ENCODE measurements around the gene CTNNBL1. TPM values are rescaled to one million over a fixed set of nuclear protein-coding genes. Genes with fewer than 3 reads are reported as not detected.
"Not testable (repeated sequence)": the region's sequence is repeated elsewhere in the genome, so short reads cannot be mapped to it uniquely, and the experiment has no call there.

The CTNNBL1 gene
- total RNA-seq, 4 donors from 2014 or later = 40.4 to 54.3 (median 44.7) TPM

DNA sequence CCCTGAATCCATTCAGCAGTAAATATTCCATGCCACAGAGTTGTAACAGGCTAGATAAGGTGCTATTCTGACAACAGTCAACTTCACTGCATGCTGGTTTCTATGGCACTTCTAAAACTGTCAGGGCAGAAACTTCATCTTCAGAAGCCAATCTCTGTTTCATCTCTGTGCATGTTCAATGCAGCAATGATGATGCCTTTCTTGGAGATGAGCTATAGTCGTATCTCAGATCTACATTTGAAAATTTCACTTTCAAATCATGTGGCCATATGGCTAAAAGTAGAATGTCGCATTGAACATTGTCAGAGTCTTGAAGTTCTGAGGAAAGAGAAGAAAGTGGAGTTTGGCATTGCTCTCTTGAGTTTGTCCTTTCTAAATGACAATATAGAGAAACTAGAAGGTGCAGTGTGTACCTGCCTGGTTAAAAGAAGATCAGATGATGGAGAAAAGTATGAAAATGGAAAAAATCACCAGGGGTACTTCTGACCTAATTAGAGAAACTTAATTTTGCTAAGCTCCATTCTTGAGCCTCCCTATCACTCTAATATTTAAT, 160.1 kb downstream of the CTNNBL1 start:
- H3K4me1 ChIP-seq = peaks cover 0 to 6% (median 0%) of the 10 kb centered on the region in 4 donors
- 97% methylated on average over 2 of the region's 2 CpGs for WGBS
- H3K36me3 ChIP-seq = peaks cover 10 to 60% (median 28%) of the 10 kb centered on the region in 4 donors
- H3K27me3 ChIP-seq = no peaks in the 10 kb centered on the region
- H3K27ac ChIP-seq (replicated peaks in 1 of 4) = no peak overlapping the region
- H3K9me3 ChIP-seq = no peaks in the 10 kb centered on the region
- H3K4me3 ChIP-seq = no peak overlapping the region
- no peak for TF ChIP-seq POLR2AphosphoS5 (IDR thresholded peaks at IDR 0.05)
- intact Hi-C loops (cut with DNase I) = no loop called here
- DNase-seq (ENCODE audit: extremely low spot score) = no peak

DNA sequence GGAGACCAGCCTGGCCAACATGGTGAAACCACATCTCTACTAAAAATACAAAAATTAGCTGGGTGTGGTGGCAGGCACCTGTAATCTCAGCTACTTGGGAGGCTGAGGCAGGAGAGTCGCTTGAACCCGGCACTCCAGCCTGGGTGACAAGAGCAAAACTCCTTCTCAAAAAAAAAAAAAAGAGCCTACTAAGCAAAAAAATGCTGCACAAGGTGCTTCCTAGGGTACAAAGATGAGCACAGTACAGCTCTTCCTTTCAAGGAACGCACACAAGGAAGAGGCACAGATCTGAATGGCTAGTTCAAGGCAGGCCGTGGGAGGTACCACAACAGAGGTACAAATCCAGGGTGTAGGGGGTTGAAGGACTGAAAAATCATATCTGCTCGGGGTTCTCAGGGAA, 162.2 kb downstream of the CTNNBL1 start:
- H3K36me3 ChIP-seq = peaks cover 22 to 62% (median 33%) of the 10 kb centered on the region in 4 donors
- H3K27me3 ChIP-seq; H3K4me3 ChIP-seq; H3K27ac ChIP-seq (replicated peaks in 1 of 4); intact Hi-C loops (cut with DNase I); H3K9me3 ChIP-seq; H3K4me1 ChIP-seq; DNase-seq (ENCODE audit: extremely low spot score): not testable (repeated sequence)
- 95% methylated on average over 5 of the region's 5 CpGs for WGBS

GRCh38 chr20:37856932-37857660, 163.3 kb downstream of the CTNNBL1 start:
- peaks cover 25 to 66% (median 35%) of the 10 kb centered on the region in 4 donors for H3K36me3 ChIP-seq
- intact Hi-C loops (cut with DNase I) = no loop called here
- no peak overlapping the region for H3K4me3 ChIP-seq
- no peaks in the 10 kb centered on the region for H3K9me3 ChIP-seq
- TF ChIP-seq, protein P1, sequence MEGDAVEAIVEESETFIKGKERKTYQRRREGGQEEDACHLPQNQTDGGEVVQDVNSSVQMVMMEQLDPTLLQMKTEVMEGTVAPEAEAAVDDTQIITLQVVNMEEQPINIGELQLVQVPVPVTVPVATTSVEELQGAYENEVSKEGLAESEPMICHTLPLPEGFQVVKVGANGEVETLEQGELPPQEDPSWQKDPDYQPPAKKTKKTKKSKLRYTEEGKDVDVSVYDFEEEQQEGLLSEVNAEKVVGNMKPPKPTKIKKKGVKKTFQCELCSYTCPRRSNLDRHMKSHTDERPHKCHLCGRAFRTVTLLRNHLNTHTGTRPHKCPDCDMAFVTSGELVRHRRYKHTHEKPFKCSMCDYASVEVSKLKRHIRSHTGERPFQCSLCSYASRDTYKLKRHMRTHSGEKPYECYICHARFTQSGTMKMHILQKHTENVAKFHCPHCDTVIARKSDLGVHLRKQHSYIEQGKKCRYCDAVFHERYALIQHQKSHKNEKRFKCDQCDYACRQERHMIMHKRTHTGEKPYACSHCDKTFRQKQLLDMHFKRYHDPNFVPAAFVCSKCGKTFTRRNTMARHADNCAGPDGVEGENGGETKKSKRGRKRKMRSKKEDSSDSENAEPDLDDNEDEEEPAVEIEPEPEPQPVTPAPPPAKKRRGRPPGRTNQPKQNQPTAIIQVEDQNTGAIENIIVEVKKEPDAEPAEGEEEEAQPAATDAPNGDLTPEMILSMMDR (IDR thresholded peaks at IDR 0.05) = no peak
- TF ChIP-seq POLR2AphosphoS5 (IDR thresholded peaks at IDR 0.05) = no peak
- no peaks in the 10 kb centered on the region for H3K27me3 ChIP-seq
- H3K4me1 ChIP-seq = no peaks in the 10 kb centered on the region
- no peak overlapping the region for H3K27ac ChIP-seq (replicated peaks in 1 of 4)
- no peak for DNase-seq (ENCODE audit: extremely low spot score)
- 78% methylated on average over 10 of the region's 10 CpGs for WGBS

DNA sequence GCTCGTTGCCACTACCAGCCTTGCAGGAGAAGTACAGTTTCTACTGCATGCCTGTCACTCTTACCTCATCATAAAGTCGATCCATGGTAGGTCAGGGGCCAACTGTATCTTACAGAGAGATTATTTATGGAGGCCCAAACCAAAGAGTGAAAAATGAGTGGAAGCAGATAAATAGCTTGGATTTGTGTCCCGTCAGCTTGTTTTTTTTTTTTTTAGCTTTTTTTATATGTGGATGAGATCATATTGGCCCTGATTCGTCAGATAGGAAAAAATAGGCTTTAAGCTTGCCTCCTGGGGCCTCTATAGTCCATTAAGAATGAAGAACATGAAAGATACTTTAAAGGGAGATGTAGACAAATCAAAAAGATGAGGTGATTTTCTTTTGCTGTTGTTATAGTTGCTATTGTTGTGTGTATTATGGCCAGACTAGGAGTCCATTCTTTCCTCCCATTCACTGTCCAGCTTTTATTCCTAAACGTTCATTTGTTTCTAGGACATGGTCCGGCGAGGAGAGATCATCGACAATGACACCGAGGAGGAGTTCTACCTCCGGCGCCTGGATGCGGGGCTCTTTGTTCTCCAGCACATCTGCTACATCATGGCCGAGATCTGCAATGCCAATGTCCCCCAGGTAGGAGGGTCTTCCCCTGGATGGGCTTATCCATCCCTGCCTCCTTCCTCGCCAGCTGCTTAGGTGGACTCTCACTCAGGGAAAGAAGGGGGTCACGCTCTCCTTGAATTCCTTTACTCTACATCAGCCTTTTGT, 165.8 kb downstream of the CTNNBL1 start:
- TF ChIP-seq, protein P1 (IDR thresholded peaks at IDR 0.05) = no peak
- TF ChIP-seq POLR2AphosphoS5 (IDR thresholded peaks at IDR 0.05) = no peak
- no peak for TF ChIP-seq EP300 (IDR thresholded peaks at IDR 0.05)
- no peak for TF ChIP-seq POLR2A (IDR thresholded peaks at IDR 0.05; ENCODE audit: low read depth)

GRCh38 chr20:37863289-37863688, 169.5 kb downstream of the CTNNBL1 start:
- no peaks in the 10 kb centered on the region for H3K9me3 ChIP-seq
- H3K27me3 ChIP-seq = no peaks in the 10 kb centered on the region
- peaks cover 18 to 67% (median 56%) of the 10 kb centered on the region in 4 donors for H3K36me3 ChIP-seq
- no peak overlapping the region for H3K4me3 ChIP-seq
- DNase-seq (ENCODE audit: extremely low spot score) = no peak
- no peak overlapping the region for H3K27ac ChIP-seq (replicated peaks in 1 of 4)
- intact Hi-C loops (cut with DNase I) = no loop called here
- H3K4me1 ChIP-seq = peaks cover 0 to 23% (median 20%) of the 10 kb centered on the region in 4 donors
- TF ChIP-seq EP300 (IDR thresholded peaks at IDR 0.05) (no peak), POLR2AphosphoS5 (IDR thresholded peaks at IDR 0.05) (no peak), POLR2A (IDR thresholded peaks at IDR 0.05; ENCODE audit: low read depth) (no peak)
- TF ChIP-seq, protein P1 (IDR thresholded peaks at IDR 0.05) = no peak
- 98% methylated on average over 5 of the region's 5 CpGs for WGBS

More for the DNA sequence above, 165.8 kb downstream of the CTNNBL1 start:
- Histone ChIP-seq H3K4me3 (no peak overlapping the region), H3K27ac (replicated peaks in 1 of 4) (no peak overlapping the region), H3K27me3 (no peaks in the 10 kb centered on the region), H3K4me1 (no peaks in the 10 kb centered on the region), H3K36me3 (peaks cover 18 to 68% (median 42%) of the 10 kb centered on the region in 4 donors), H3K9me3 (no peaks in the 10 kb centered on the region)
- no peak for DNase-seq (ENCODE audit: extremely low spot score)
- intact Hi-C loops (cut with DNase I) = no loop called here
- WGBS = 95% methylated on average over 15 of the region's 15 CpGs

Data from esophagus muscularis mucosa (tissue), 4 donors.